GM18867 (cell line): Measurements from ENCODE around the gene GDNF.

Experiments used
- ATAC-seq: cut with Tn5 transposase; IDR thresholded peaks from one replicate; pipeline ENCODE4 v1.9.1; 2021; ENCODE audit warnings: mild to moderate bottlenecking, moderate library complexity; ENCODE audit not compliant: unreplicated experiment

The GDNF gene

DNA sequence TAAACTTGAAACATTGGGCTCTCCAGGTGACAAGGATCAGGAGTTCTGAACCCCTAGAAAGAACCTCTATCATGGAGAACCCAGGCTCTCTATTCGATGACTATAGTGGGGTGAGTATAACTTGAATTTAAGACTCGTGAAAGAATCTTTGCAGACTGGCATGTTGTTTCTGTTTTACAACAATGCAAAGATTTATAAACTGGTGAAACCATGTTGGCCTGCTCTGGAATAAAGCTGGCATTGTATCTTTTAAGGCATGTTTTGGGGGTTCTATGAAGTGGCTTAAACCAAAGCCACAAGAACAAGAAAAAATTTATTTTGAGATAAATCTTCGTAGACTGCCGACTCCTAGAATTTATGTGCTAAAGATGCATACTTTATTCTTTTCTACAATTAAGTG is 9.8 kb upstream of the GDNF start:
- no peak for ATAC-seq

DNA sequence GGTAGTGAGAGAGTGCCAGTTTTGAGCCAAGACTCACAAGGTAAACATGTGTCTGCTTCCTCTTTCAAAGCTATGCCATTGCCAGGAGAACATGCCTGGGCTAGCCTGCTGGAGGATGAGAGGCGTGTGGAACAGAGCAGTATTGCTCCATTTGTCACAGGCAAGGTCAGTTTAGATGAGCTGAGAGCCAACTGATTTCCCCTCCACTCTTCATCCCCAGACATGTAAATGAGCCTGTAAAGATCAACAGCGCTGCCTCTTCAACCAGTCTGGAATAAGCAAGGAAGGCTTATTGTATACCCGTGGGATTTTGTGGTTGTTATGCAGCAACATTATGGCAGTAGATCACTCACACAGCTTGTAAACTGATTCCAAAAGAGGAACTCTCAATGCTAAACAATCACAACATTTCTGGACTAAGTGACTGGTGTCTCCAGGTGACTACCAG is 8.2 kb upstream of the GDNF start:
- ATAC-seq: peak; percentile 73

- no peak for ATAC-seq
Measured at GRCh38 chr5:37846786-37847310, 7.0 kb upstream of the GDNF start.

DNA sequence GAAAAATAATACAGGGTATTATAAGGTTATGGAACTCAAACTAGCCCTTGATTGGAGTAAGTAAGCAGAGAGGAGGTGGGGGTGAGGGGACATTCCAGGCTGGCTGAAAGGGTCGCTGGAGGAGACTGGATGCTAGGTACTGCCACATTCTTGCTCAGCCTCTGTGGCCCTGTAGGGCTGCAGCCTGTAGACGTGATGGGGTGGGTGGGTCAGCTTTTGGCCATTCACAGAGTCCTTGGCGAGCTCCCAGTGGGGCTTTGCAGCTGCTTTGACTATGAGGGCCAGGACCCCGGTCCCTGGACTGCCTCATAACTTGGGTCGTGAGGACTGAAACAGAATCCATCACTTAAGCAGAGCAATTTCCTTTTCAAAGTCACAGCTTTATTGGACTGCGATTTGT is 4.2 kb upstream of the GDNF start:
- no peak for ATAC-seq

DNA sequence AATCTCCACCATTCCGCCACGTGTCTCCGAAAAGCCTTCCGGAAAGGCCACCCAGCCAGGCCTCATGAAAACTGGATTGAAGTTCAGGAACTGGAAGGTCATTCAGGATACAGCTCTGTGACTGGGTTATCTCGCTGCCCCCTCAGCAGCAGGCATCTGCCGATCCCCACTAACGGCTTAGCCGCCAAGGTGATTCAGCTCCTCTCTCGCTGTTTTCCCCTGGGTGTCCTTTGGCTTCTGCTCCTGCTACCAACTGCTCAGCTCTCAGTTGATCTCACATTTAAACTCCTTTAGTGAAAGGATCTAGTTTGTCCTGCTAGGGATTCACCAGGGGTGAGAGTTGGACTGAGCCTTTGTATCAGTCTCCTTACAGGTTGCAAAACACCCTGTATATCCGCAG is 2.2 kb upstream of the GDNF start:
- ATAC-seq: no peak

DNA sequence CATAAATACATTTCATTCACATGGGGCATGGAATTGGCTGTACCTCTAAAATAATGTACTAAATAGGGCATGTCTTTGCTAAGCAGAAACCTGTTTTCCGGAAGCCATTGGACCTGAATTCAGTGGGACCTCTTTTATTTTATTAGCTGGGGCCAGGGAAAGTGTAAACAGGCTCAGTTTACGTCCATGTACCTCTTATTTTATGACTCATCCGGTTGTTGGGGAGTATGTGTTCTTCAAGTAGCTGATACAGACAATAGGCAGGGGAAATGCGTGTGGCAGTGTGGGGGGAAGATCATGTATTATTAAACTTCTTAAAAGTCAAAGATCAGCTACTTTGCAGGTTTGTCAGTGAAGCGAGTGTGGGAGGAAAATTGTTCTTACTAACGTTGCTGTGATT is 1.4 kb upstream of the GDNF start:
- ATAC-seq: no peak

GRCh38 chr5:37840053-37841034 is 503 bp upstream of the GDNF start:
- no peak for ATAC-seq

DNA sequence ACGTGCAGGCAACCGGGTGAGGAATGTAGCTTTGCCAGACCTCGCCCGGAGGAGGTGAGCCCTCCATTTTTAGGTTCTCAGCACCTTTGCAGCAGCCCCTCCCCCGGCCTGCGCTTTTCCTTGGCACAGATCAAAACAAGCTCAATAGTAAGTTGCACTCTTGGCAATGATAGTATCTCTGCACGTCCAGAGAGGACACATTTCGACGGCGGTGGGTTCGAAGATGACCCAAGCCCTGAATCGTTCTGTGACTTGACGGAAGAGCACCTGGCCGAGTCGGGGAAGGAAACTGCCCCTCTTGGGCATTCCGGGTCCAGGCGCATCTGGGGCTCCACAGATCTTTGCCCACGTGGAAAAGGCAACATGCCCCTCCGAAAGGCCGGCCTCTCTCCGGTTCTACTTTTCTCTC is 904 bp downstream of the GDNF start:
- ATAC-seq: no peak

DNA sequence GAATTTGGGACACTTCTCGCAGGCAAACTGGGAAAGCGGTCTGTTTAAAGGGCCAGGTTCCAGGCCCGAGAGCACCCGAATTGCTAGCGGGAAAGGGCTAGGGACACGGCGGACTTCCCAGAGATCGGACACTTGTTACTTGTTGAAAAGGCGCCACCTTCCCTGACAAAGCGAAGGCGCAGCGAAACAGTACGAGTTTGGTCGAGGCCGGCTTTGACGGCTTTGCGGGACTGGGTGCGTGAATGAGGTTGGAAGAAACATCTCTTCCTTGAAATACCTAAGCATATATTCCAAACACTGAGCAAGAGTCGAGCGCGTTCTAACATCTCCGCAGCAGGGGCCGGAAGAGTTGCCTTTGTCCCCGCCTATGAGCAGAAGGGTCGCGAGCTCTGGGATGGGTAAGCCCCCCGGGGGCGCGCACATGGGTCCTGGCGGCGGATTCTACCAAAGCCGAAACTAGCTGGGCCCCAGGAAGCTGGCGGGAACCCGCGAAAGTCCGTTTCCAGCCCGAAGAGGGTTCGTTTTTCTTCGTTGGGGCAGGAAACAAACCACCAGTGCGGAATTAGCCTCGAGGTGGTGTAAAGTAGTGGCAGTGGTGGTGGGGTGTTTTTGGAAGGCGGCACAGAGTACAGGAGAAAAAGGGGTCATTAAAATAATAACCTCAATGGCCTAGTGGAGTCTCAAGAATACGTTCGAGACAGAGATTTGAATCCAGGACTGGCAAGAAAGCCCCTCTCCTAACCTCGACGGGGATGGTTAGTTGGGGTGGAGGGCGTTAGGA is 1.5 kb downstream of the GDNF start:
- no peak for ATAC-seq

DNA sequence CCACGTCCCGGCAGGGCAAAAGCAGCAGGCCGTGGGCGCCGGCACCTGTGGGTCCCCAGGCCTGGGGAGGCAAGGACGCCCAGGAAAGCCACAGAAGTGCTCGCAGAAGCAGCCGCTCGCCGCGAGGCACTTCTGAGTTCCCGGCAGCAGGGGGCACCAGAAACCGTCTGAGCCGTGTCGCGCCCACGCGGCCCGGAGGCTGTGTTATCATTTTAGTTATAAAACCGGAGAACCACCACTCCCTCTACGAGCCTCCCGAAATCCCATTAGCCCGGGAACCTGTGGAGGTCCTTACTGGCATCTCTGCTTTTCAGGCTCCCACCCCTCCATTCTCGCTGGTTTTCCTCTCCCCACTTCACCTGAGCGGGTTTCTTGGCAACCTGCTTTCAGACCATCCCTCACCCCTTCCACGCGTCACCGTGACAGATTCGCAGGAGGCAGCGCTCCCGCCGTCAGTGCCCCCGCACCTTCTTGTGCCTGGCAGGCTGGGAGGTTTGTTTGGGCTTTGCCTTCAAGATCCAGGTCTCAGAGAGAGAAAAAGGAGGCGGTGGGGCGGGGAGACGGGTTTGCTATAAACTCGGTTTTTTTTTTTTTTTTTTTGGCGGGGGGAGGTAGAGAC is 2.3 kb downstream of the GDNF start:
- ATAC-seq: peak; percentile 92

GRCh38 chr5:37836592-37837413 is 3.0 kb downstream of the GDNF start:
- peak; percentile 24 for ATAC-seq

DNA sequence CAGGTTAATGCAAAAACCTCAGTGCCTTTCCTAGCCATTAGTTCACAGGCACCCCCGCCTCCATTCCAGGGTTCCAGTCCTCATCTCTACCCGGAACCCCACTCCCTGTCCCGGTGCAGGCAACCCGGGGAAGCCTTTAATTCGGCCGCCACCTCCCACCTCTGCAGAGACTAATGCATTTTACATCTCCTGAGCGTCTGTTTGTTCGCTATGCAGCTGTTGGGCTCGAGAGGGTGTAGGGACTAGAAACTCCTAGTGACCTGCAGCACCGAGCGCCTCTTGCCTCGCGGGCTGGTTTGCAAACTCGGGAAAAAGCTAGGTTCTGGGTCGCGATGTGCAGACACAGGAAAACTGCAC is 3.6 kb downstream of the GDNF start:
- no peak for ATAC-seq

DNA sequence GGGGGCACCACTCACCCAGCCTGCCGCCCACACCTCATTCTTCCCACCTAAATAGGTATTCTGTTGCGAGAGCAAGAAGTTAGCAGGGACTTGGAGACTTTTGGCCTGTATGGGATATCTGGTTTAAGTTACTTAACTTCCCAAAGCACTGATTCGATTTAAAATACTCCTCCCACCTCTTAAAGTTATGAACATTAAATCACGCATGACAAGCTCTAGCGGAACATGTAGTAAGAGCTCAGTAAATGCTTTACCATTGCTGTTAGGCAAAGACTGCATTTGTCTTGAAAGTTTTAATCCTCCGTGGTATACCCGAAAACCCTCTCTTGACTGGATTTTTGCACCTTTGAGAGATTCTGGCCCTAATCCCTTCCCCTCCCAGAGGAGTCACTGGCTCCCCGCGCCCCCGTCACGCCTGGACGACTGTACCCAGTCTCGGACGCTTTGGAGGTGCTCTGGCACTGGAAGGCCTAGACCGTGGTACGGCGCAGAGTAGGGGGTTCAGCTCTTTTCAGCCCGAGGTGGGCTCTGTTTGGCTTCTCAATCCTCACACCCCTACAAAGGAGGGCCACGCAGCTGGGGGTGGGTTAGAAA is 4.4 kb downstream of the GDNF start:
- ATAC-seq: no peak

DNA sequence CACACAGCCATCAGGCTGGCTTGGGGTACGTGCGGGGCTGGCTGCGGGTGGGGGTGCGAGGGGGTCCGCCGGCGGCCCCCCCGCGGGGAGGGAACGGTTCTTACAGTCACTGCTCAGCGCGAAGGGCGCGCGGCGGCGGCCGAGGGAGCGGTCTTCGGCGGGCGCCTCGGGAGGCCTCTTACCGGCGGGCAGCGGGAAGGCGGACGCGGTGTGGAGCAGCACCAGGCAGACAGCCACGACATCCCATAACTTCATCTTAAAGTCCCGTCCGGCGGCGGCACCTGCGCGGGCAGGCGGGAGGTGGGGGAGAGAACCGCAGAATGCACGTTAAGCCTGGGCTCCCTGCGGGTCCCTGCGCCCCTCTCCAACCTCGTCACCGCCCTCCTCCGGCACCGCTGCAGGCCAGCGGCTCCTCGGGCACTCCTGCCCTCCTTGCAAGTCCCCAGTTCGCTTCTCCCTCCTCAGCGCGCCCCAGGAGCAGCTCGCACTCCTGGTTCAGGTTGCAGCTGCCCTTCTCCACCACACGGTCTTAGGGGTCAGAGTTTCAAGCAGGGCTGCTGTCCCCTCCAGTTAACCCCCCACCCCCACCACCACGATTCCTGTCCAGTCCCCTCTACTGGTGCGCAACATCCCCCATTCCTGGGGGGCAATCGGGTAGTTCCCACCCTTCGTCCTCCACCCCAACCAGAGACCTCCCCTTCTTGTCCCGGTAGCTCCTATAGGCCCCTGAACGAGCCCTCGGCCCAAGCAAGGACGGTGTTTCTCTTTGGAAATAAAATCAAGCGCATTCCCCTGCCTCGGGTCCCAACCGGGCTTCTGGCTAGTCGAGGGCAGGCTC is 5.1 kb downstream of the GDNF start:
- ATAC-seq: no peak

DNA sequence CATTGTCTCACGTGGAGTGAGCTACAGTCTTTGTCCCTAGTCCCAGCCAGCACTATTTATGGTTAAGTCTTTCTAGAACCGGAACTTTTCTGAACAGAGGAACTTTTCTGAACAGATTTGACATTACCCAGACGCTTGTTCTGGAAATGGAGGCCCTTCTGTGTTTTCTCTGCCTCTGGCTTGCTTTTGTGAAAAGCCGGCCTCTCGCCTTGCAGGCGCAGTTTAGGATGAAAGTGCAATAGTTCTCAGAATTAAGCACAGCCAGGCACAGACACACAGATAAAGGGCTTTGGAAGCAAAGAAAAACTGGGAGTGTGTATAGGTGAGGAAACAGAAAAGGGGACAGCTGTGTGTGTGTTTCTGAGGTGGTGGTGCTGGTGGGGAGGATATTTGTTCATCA is 5.9 kb downstream of the GDNF start:
- ATAC-seq: no peak

DNA sequence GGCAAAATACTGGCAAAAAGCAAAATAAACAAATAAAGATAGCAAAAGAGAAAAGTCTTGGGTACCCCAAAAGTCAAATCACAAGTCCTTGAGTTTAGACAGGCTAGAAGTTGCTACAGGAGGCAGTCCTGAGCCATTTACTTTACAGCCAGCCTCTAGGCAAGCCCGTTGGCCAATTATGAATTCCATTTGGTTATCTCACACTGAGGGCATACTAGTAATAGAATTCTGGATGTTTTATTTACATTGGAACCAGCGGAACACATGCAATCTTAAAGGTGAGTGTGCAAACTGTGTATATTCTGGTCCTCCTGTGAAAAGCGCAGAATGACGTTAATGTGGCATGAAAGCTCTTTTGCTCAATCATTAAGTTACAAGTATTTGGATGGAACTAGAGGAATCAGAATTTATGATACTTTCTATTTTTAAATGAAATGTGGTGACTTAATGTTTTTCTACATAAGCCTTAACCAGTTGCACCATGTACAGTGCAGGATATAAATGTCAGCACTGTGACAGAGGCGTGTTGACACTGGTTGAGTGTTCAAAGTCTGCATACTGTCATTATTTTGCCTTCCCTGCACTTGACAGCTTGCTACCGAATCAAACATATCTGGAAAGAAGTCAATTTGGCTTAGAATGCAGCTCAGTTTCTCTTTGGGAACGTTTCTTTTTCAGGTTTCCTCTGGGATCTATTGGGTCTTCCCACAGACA is 7.9 kb downstream of the GDNF start:
- no peak for ATAC-seq

GRCh38 chr5:37830348-37830747 is 9.5 kb downstream of the GDNF start:
- no peak for ATAC-seq

DNA sequence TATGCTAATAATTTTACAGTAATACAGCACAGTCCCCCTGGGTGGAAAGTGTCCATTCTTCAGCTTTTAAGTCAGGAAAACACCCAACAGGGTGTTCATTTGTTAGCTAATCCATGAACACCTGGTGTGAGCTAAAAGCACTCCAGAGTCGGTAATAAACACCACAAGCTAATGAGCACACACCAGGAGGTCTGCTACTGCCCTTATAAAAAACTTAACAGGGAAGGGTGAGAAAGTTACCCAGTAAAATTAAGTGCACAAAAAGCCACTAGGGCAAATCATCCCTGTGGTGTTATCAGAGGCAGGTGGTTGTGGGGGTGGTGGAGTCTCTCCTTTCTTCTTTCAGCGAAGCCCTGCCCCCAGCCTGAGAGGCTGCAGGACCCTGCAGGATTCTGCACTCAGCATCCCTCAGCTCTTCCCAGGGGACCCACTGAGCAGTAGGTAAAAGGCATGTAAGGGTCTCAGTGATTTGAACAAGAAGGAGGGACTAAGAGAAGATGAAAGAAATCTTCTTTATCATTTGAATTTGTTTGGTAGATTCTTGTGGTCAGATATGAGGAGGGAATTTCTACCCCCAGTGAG is 14.4 kb downstream of the GDNF start:
- no peak for ATAC-seq
